BJ (cell line): Measurements from ENCODE around the gene ITPKB. TPM values are rescaled to one million over a fixed set of nuclear protein-coding genes. Genes with fewer than 3 reads are reported as not detected.

ENCODE experiments used
- CTCF ChIA-PET: fragments of 350-600 bp; formaldehyde crosslinking; extraction: SDS; loops from one replicate; lab custom pipeline; 2021; ENCODE audit warnings: antibody characterized with exemption, inconsistent platforms; lab: Yijun Ruan, JAX
- POLR2A ChIA-PET: fragments of 300-600 bp; sonication (Branson Sonifier 250); formaldehyde crosslinking; extraction: SDS; loops from one replicate; lab custom pipeline; 2021; ENCODE audit warnings: antibody characterized with exemption; lab: Charles Lee
- DNase-seq: peaks from one replicate; pipeline ENCODE4 v3.0.0-alpha.2; 2011; ENCODE audit warnings: low read depth
- H3K27me3 ChIP-seq: 2 replicates; pipeline ENCODE4 v1.6.0; 2011; ENCODE audit warnings: low read length; ENCODE audit not compliant: control insufficient read depth, insufficient read depth
- H3K36me3 ChIP-seq: 2 replicates; pipeline ENCODE4 v1.5.1; 2011; ENCODE audit warnings: low read length; ENCODE audit not compliant: control insufficient read depth, insufficient read depth
- H3K4me3 ChIP-seq: 2 replicates; pipeline ENCODE4 v1.5.1; 2011; ENCODE audit warnings: low read depth, mild to moderate bottlenecking, control low read depth, low read length
- polyA plus RNA-seq: library from polyadenylated mRNA; depleted of rRNA; stranded (reverse); fragments of >200 nt; gene quantifications from 2 replicates; pipeline ENCODE4 v1.2.3, GENCODE V29; 2011
- TF ChIP-seq, protein P1 (sequence below): IDR thresholded peaks from 2 replicates; pipeline ENCODE4 v1.5.1; 2011; ENCODE audit warnings: low read depth, mild to moderate bottlenecking, control low read depth, inconsistent platforms, low read length, moderate library complexity; ENCODE audit not compliant: insufficient read depth

ITPKB gene
- polyA plus RNA-seq, 1 experiment: 1.4 TPM

DNA sequence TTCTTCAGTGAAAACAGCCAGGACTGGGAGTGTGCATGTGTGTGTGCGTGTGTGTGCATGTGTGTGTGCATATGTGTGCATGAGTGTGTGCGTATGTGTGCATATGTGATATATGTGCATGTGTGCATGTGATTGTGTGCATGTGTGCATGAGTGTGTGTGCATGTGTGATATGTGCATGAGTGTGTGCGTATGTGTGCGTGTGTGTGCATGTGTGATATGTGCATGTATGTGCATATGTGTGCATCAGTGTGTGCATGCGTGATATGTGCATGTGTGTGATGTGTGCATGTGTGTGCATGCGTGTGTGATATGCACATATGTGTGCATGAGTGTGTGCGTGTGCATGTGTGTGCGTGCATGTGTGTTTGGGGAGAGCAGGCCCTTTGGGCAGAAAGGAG, 89.8 kb downstream of the ITPKB start:
- TF ChIP-seq, protein P1, sequence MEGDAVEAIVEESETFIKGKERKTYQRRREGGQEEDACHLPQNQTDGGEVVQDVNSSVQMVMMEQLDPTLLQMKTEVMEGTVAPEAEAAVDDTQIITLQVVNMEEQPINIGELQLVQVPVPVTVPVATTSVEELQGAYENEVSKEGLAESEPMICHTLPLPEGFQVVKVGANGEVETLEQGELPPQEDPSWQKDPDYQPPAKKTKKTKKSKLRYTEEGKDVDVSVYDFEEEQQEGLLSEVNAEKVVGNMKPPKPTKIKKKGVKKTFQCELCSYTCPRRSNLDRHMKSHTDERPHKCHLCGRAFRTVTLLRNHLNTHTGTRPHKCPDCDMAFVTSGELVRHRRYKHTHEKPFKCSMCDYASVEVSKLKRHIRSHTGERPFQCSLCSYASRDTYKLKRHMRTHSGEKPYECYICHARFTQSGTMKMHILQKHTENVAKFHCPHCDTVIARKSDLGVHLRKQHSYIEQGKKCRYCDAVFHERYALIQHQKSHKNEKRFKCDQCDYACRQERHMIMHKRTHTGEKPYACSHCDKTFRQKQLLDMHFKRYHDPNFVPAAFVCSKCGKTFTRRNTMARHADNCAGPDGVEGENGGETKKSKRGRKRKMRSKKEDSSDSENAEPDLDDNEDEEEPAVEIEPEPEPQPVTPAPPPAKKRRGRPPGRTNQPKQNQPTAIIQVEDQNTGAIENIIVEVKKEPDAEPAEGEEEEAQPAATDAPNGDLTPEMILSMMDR: no peak
- POLR2A ChIA-PET: no interaction called here
- DNase-seq: no peak
- no peaks in the 10 kb centered on the region for H3K27me3 ChIP-seq
- H3K4me3 ChIP-seq: no peak overlapping the region
- CTCF ChIA-PET: interaction anchor here (0.9 to 2.4 kb wide), 7 partner anchors 11 to 179 kb away, joined by 3 to 14 read pairs (median 5); no protein-coding TSS in a partner anchor
- no peaks in the 10 kb centered on the region; the same call in 1 of the 2 replicates for H3K36me3 ChIP-seq

DNA sequence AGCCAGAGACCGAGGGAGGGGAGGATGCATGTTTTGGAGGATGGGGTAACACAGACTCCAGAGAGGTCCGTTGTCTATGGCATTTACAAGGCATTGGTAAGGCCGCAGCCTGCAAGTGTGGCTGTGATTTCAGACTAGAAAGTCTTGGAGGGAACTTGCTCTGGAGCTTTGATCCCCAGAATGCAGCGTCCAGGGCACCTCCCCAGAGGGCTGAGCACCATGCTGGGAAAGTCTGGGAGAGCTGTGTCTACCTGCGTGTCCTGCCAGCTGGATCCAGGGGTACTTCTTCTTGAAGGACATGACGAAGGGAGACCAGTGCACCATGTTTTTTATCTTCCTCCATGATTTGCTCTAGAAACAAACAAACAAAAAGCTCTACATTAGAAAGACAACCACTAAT, 90.7 kb downstream of the ITPKB start:
- Histone ChIP-seq H3K36me3 (no peaks in the 10 kb centered on the region; the same call in 1 of the 2 replicates), H3K4me3 (no peak overlapping the region), H3K27me3 (no peaks in the 10 kb centered on the region)
- ChIA-PET POLR2A (no interaction called here), CTCF (interaction anchor here (1.8 to 2.4 kb wide), 4 partner anchors 14 to 179 kb away, joined by 5 to 14 read pairs (median 8); no protein-coding TSS in a partner anchor)
- no peak for DNase-seq
- TF ChIP-seq, protein P1: no peak

DNA sequence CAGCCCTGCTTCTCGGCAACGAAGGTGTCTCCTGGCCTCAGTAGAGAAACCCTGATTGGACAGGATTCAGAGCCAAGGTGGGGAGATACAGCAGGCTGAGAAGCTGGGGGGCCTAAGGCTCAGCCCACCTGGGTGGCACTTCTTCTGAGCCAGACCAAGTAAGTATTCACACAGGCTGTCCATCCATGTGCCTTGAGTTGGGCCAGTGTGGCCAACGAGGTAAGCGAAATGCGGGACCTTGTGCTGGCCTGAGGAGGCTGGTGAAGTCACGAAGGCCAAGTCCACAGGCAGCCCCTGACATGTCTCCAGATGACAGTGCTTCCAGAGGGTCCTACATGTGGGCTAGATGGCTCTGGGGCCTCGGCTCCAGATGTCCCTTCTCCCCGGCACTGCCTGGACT, 91.4 kb downstream of the ITPKB start:
- H3K4me3 ChIP-seq: no peak overlapping the region
- H3K36me3 ChIP-seq: no peaks in the 10 kb centered on the region; the same call in 1 of the 2 replicates
- TF ChIP-seq, protein P1: no peak
- no peaks in the 10 kb centered on the region for H3K27me3 ChIP-seq
- DNase-seq: no peak
- POLR2A ChIA-PET: no interaction called here
- CTCF ChIA-PET: interaction anchor here (1.0 to 2.4 kb wide), 4 partner anchors 9 to 180 kb away, joined by 3 to 14 read pairs (median 6); no protein-coding TSS in a partner anchor

DNA sequence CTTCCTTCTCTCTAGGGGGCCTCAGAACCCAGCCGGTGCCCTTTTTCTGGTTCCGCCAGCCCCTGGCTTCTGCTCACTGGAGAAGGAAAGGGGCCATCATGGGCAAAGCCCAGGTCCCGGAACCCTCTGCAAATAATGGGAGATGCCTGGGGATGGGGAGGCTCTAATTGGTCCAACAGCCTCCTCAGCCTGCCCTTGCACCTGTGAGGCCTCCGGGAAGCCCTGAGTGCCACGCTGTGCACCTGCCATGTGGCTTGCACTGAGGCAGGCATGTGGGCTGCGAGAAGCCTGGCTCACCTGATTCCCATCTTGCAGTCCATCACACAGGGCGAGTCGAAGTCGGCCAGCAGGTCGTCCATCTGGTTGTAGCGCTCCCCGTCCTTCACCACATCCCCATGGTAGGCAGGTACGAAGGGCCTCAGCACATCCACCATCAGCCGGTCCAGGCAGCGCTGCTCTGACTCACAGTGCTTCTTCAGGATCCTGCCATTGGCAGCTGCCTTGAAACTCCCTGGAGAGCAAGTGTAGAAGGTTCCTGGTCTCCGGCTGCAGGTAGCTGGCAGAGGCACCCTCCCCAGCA, 92.1 kb downstream of the ITPKB start:
- DNase-seq: no peak
- no peaks in the 10 kb centered on the region for H3K27me3 ChIP-seq
- H3K4me3 ChIP-seq: no peak overlapping the region
- POLR2A ChIA-PET: no interaction called here
- no peaks in the 10 kb centered on the region; the same call in 1 of the 2 replicates for H3K36me3 ChIP-seq
- TF ChIP-seq, protein P1: no peak
- CTCF ChIA-PET: interaction anchor here (0.6 to 2.4 kb wide), 5 partner anchors 9 to 181 kb away, joined by 3 to 14 read pairs (median 4); no protein-coding TSS in a partner anchor

DNA sequence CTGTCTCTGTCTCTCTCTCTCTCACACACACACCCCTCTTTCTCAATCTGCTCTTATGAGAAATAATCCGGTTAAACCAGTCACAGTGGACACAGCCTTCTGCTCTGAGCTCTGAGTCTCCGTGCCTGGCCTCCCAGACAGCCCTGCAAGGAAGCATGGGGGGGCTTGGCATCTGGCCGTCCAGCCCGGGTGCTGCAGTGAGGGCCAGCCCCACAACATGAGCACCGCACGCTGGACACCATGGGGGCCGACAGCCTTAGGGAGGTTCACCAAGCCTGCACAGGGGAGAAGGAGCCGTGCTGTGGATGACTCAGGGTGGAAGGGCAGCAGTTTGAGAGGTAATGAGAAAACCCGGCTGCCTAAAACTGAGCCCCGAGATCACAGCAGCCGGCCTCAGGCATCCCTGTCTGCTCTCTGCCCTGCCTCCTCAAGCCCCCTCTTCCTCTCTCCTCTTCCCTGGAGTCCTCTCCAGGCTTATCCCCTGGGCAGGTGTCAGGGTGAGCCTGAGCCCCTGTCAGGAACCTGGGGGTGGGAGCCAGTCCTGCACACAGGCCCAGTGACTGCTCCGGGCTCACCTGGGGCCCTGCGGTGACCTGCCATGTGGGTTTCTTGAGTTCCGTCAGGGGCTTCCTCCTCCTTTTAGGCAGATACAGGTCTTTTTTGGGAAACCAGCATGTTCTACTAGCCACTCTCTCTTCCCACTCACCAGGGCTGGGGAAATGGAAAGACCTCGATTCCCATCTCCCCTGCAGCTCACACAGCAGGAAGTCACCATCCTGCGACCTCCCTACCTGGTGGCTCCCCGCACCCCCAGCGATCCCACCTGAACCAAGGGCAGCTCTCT, 92.8 kb downstream of the ITPKB start:
- Histone ChIP-seq H3K36me3 (no peaks in the 10 kb centered on the region; the same call in 1 of the 2 replicates), H3K4me3 (no peak overlapping the region), H3K27me3 (no peaks in the 10 kb centered on the region)
- ChIA-PET POLR2A (interaction anchor here (0.6 kb wide), 1 partner anchor 682 kb away, joined by 3 read pairs; no protein-coding TSS in a partner anchor), CTCF (interaction anchor here (0.6 to 2.4 kb wide), 3 partner anchors 10 to 39 kb away, joined by 3 to 14 read pairs (median 3); no protein-coding TSS in a partner anchor)
- no peak for DNase-seq
- TF ChIP-seq, protein P1: no peak
